Measurements from ENCODE around the gene TTC6. TPM values are rescaled to one million over a fixed set of nuclear protein-coding genes. Genes with fewer than 3 reads are reported as not detected.

Gene TTC6
- total and polyA plus RNA-seq, 2 donors (not counting 3 experiments of a cell fraction or from before 2014, with no cell fraction given) = 0.75 TPM; not detected in 1

GRCh38 chr14:37603688-37604251, 8.3 kb downstream of the TTC6 start:
- intact Hi-C loops (cut with micrococcal nuclease) = no loop called here
- no peak overlapping the region for H3K4me2 ChIP-seq (ENCODE audit: insufficient read depth, low read length)
- H3K9ac ChIP-seq (replicated peaks; ENCODE audit: extremely low read depth, insufficient read depth, low read length) = no peak overlapping the region
- FAIRE-seq (no peak), DNase-seq (ENCODE audit: low read depth, low spot score) (no peak)
- no peak overlapping the region for H2AFZ ChIP-seq (ENCODE audit: low read depth, low read length)
- ChIA-PET CTCF (no interaction called here), POLR2A (no interaction called here)
- H3K4me1 ChIP-seq (ENCODE audit: control insufficient read depth, extremely low read depth, insufficient read depth, low read length) = peaks cover 4% of the 10 kb centered on the region
- BruUV-seq (replicated peaks) = no TSS peak
- H3K79me2 ChIP-seq (ENCODE audit: control insufficient read depth, insufficient read depth, low read length) = no peaks in the 10 kb centered on the region
- H3K27me3 ChIP-seq (ENCODE audit: control insufficient read depth in 2 of 2, insufficient read depth in 2 of 2, low read length in 2 of 2) = peaks cover 77 to 97% of the 10 kb centered on the region in 2 experiments
- no peaks in the 10 kb centered on the region for H3K9me1 ChIP-seq (replicated peaks; ENCODE audit: control insufficient read depth, extremely low read depth, insufficient read depth, low read length)
- H3K36me3 ChIP-seq (ENCODE audit: control insufficient read depth in 2 of 2, extremely low read depth in 1 of 2, insufficient read depth in 2 of 2, low read length in 2 of 2) = no peaks in the 10 kb centered on the region
- TF ChIP-seq POLR2AphosphoS5 (IDR thresholded peaks at IDR 0.05; ENCODE audit: insufficient read depth, low read depth, low read length) (no peak), JUN (IDR thresholded peaks at IDR 0.05; ENCODE audit: borderline replicate concordance, insufficient read depth, insufficient read length, low read depth) (no peak), POLR2A (IDR thresholded peaks at IDR 0.05; ENCODE audit: low read depth, low read length) (no peak), FOS (IDR thresholded peaks at IDR 0.05; ENCODE audit: borderline replicate concordance, insufficient read depth, low read length) (no peak), GATA2 (IDR thresholded peaks at IDR 0.05; ENCODE audit: insufficient read depth, insufficient read length, low read depth, low read length) (no peak), CTCF (IDR thresholded peaks at IDR 0.05; ENCODE audit: extremely low read depth in 1 of 2, insufficient read depth in 1 of 2, low read depth in 1 of 2, low read length in 2 of 2) (no peak)
- H4K20me1 ChIP-seq (replicated peaks; ENCODE audit: control insufficient read depth, extremely low read depth, insufficient read depth, low read length) = no peaks in the 10 kb centered on the region
- no peak overlapping the region for H3K4me3 ChIP-seq (replicated peaks in 1 of 3; ENCODE audit: insufficient read depth in 1 of 3, low read depth in 1 of 3, low read length in 3 of 3)
- H3K27ac ChIP-seq (ENCODE audit: insufficient read depth, low read depth, low read length) = no peak overlapping the region
- dilution Hi-C loops (cut with MboI; ENCODE audit: extremely low pct_ligation_motif_present, low sequenced_read_pairs) = no loop called here
- H3K9me3 ChIP-seq (replicated peaks; ENCODE audit: control insufficient read depth, insufficient read depth, low read length) = no peaks in the 10 kb centered on the region
